Measurements from ENCODE around the gene NSMF. TPM values are rescaled to one million over a fixed set of nuclear protein-coding genes. Genes with fewer than 3 reads are reported as not detected.

NSMF gene
- total and polyA plus RNA-seq, 2 experiments from 2014 or later = 73.0 to 107 TPM

DNA sequence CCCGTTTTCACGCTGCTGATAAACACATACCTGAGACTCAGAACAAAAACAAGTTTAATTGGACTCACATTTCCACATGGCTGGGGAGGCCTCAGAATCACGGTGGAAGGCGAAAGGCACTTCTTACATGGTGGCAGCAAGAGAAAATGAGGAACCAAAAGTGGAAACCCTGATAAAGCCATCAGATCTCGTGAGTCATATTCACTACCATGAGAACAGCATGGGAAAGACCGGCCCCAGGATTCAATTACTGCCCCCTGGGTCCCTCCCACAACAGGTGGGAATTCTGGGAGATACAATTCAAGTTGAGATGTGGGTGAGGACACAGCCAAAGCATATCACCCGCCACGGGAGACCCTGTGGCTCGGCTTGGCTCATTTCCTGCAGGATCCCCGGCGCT is 56.4 kb downstream of the NSMF start:
- Histone ChIP-seq H3K27ac (no peak overlapping the region), H3K27me3 (no peaks in the 10 kb centered on the region), H3K4me3 (no peak overlapping the region), H3K9me3 (ENCODE audit: low read depth) (no peaks in the 10 kb centered on the region), H3K36me3 (no peaks in the 10 kb centered on the region), H3K4me1 (ENCODE audit: low read depth) (no peaks in the 10 kb centered on the region)
- DNase-seq (ENCODE audit: low read depth in 1 of 2, low spot score in 1 of 2) = no peak
- no peak for TF ChIP-seq CTCF (IDR thresholded peaks at IDR 0.05; ENCODE audit: low read depth, low read length)

DNA sequence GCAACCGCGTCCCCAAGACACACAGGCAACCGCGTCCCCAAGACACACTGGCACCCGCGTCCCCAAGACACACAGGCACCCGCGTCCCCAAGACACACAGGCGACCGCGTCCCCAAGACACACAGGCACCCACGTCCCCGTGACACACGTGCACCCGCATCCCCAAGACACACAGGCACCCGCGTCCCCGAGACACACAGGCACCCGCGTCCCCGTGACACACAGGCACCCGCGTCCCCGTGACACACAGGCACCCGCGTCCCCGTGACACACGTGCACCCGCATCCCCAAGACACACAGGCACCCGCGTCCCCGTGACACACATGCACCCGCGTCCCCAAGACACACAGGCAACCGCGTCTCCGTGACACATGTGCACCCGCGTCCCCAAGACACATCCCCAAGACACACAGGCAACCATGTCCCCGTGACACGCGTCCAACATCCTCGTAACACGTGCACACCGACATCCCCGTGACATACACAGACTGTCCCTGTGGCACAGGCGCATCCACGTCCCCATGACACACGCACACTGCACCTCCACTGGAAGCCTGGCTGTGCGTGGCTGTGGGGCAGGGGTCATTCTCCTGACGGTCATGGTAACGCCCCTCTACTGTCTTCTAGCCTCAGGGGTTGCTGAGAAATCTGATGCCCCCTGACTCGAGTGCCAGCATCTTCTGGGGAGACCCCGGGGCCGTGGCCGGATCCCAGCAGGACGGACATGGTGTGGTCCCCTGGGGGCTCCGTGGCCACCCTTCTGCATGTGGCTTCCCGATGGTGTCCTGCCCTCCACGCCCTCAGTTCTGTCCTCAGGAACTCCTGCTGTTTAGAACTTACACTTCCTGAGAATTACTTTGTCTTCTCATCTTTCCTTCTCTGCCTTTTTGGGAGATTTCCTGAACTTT is 60.3 kb downstream of the NSMF start:
- DNase-seq (ENCODE audit: low read depth in 1 of 2, low spot score in 1 of 2) = no peak
- no peaks in the 10 kb centered on the region for H3K9me3 ChIP-seq (ENCODE audit: low read depth)
- H3K27ac ChIP-seq = no peak overlapping the region

GRCh38 chr9:137397675-137398423 is 61.3 kb downstream of the NSMF start:
- DNase-seq (ENCODE audit: low read depth in 1 of 2, low spot score in 1 of 2) = no peak
- no peaks in the 10 kb centered on the region for H3K27me3 ChIP-seq
- H3K4me3 ChIP-seq = no peak overlapping the region
- no peaks in the 10 kb centered on the region for H3K9me3 ChIP-seq (ENCODE audit: low read depth)
- H3K36me3 ChIP-seq = no peaks in the 10 kb centered on the region
- no peak for TF ChIP-seq CTCF (IDR thresholded peaks at IDR 0.05; ENCODE audit: low read depth, low read length)
- H3K4me1 ChIP-seq (ENCODE audit: low read depth) = no peaks in the 10 kb centered on the region
- H3K27ac ChIP-seq = no peak overlapping the region

More for the DNA sequence above, 60.3 kb downstream of the NSMF start:
- Histone ChIP-seq H3K27me3 (no peaks in the 10 kb centered on the region), H3K36me3 (no peaks in the 10 kb centered on the region), H3K4me1 (ENCODE audit: low read depth) (no peaks in the 10 kb centered on the region), H3K4me3 (no peak overlapping the region)
- no peak for TF ChIP-seq CTCF (IDR thresholded peaks at IDR 0.05; ENCODE audit: low read depth, low read length)

Other genes starting within 250 kb of the NSMF start
- 19.3 and 23.1 TPM in 2 replicates for gene RNF208, start 237.1 kb downstream of the NSMF start, total RNA-seq
- gene RNF208, start 237.1 kb downstream of the NSMF start, polyA plus RNA-seq = 6.1 and 8.1 TPM in 2 replicates
- 5.8 and 7.0 TPM in 2 replicates for gene CYSRT1, start 234.2 kb downstream of the NSMF start, total RNA-seq
- 3.1 and 6.6 TPM in 2 replicates for gene CYSRT1, start 234.2 kb downstream of the NSMF start, polyA plus RNA-seq
- gene RNF224, start 231.8 kb downstream of the NSMF start, total RNA-seq = 0.32 TPM in 1 of 2 replicates, not detected in the other
- gene RNF224, start 231.8 kb downstream of the NSMF start, polyA plus RNA-seq = 0.12 TPM in 1 of 2 replicates, not detected in the other
- gene SLC34A3, start 228.4 kb downstream of the NSMF start, total RNA-seq = 0.25 TPM in 1 of 2 replicates, not detected in the other
- 0.24 TPM in 1 of 2 replicates, not detected in the other for gene SLC34A3, start 228.4 kb downstream of the NSMF start, polyA plus RNA-seq
- gene TUBB4B, start 218.0 kb downstream of the NSMF start, total RNA-seq = 412 and 540 TPM in 2 replicates
- gene TUBB4B, start 218.0 kb downstream of the NSMF start, polyA plus RNA-seq = 745 and 845 TPM in 2 replicates
- gene STPG3, start 208.0 kb downstream of the NSMF start, total RNA-seq = 0.95 TPM in 1 of 2 replicates, not detected in the other
- gene STPG3, start 208.0 kb downstream of the NSMF start, polyA plus RNA-seq = 3.2 and 3.3 TPM in 2 replicates
- 68.6 and 78.2 TPM in 2 replicates for gene NELFB, start 204.0 kb downstream of the NSMF start, total RNA-seq
- 73.3 and 87.6 TPM in 2 replicates for gene NELFB, start 204.0 kb downstream of the NSMF start, polyA plus RNA-seq
- 36.7 and 51.4 TPM in 2 replicates for gene TOR4A, start 181.6 kb downstream of the NSMF start, total RNA-seq
- gene TOR4A, start 181.6 kb downstream of the NSMF start, polyA plus RNA-seq = 18.5 and 24.3 TPM in 2 replicates
- gene NRARP, start 157.1 kb downstream of the NSMF start, total RNA-seq = 8.8 and 16.5 TPM in 2 replicates
- 8.7 and 12.6 TPM in 2 replicates for gene NRARP, start 157.1 kb downstream of the NSMF start, polyA plus RNA-seq
- gene EXD3, start 36.2 kb downstream of the NSMF start, total RNA-seq = 14.3 and 72.1 TPM in 2 replicates
- 32.3 and 52.4 TPM in 2 replicates for gene EXD3, start 36.2 kb downstream of the NSMF start, polyA plus RNA-seq
- gene NOXA1, start 35.9 kb downstream of the NSMF start, total RNA-seq = 6.8 and 12.0 TPM in 2 replicates
- 8.1 and 14.9 TPM in 2 replicates for gene NOXA1, start 35.9 kb downstream of the NSMF start, polyA plus RNA-seq
- gene ENTPD8, start 18.0 kb downstream of the NSMF start, total RNA-seq = 0.51 and 0.56 TPM in 2 replicates
- gene ENTPD8, start 18.0 kb downstream of the NSMF start, polyA plus RNA-seq = 0.15 and 1.7 TPM in 2 replicates
- 1.1 and 3.6 TPM in 2 replicates for gene PNPLA7, start 91.1 kb upstream of the NSMF start, total RNA-seq
- 1.4 and 1.6 TPM in 2 replicates for gene PNPLA7, start 91.1 kb upstream of the NSMF start, polyA plus RNA-seq
- 70.2 and 98.6 TPM in 2 replicates for gene MRPL41, start 92.5 kb upstream of the NSMF start, total RNA-seq
- 93.1 and 111 TPM in 2 replicates for gene MRPL41, start 92.5 kb upstream of the NSMF start, polyA plus RNA-seq
- 57.3 and 65.6 TPM in 2 replicates for gene DPH7, start 119.6 kb upstream of the NSMF start, total RNA-seq
- gene DPH7, start 119.6 kb upstream of the NSMF start, polyA plus RNA-seq = 61.2 and 78.4 TPM in 2 replicates
- gene ZMYND19, start 131.2 kb upstream of the NSMF start, total RNA-seq = 30.6 and 35.3 TPM in 2 replicates
- gene ZMYND19, start 131.2 kb upstream of the NSMF start, polyA plus RNA-seq = 48.1 and 49.0 TPM in 2 replicates
- gene ARRDC1, start 146.4 kb upstream of the NSMF start, total RNA-seq = 53.0 and 82.9 TPM in 2 replicates
- gene ARRDC1, start 146.4 kb upstream of the NSMF start, polyA plus RNA-seq = 73.9 and 91.8 TPM in 2 replicates
- gene EHMT1, start 159.7 kb upstream of the NSMF start, total RNA-seq = 65.7 and 93.8 TPM in 2 replicates
- 55.5 and 60.3 TPM in 2 replicates for gene EHMT1, start 159.7 kb upstream of the NSMF start, polyA plus RNA-seq